ENCODE data around the gene NEURL3. TPM values are rescaled to one million over a fixed set of nuclear protein-coding genes. Genes with fewer than 3 reads are reported as not detected.
A peak's percentile ranks its signal among the peaks of the same experiment; 100 is the strongest.

NEURL3 gene
- total RNA-seq, 4 donors from 2014 or later, result 0.40 TPM; not detected in 3

GRCh38 chr2:96536445-96537065 lies 31.4 kb upstream of the NEURL3 start, which contains the start of gene ARID5A:
Gene ARID5A, plus strand, starts transcription at chr2:96536752. Its CDS starts 75 bp downstream, at chr2:96536827.
- Histone ChIP-seq H3K36me3 (no peaks in the 10 kb centered on the region), H3K27me3 (no peaks in the 10 kb centered on the region), H3K27ac (peak within 1 kb of the TSS; percentile 67 to 94 (median 93)), H3K4me1 (peaks cover 42 to 64% of the 10 kb centered on the region in 2 donors), H3K9me3 (no peaks in the 10 kb centered on the region), H3K4me3 (replicated peaks in 1 of 3) (peak within 1 kb of the TSS; percentile 68 to 91 (median 71))
- intact Hi-C loops (cut with DNase I), result loop anchor here (10.0 kb wide), 1 partner anchor 98 kb away; the partner anchor contains the start of gene KANSL3
- peak; percentile 95 to 96 for DNase-seq
- TF ChIP-seq POLR2A (IDR thresholded peaks at IDR 0.05), result peak; percentile 77 to 92
- peak in 5 of 6 experiments; percentile 29 to 62 (median 51) for TF ChIP-seq CTCF (IDR thresholded peaks at IDR 0.05)
- 0 to 12% methylated on average over 5 to 6 of the region's 69 CpGs for WGBS, 2 donors

DNA sequence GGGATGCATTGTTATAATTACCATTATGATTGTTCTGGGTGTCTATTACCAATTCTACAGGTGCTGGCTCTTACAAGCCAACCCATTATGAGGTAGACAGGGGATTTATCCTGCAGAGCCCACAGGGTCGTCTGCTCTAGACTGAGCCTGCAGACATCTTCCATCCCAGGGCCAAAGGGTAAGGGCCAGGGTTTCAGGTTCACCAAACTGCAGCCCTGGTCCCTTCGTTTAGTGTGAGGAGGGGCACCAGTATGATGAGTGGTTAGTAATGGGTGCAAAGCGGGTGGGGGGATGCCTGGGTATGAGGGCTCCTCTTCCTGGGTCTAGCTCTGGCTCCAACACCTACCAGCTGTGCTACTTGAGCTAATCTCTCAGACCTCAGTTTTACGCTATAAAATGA lies 30.2 kb upstream of the NEURL3 start:
- no peak for DNase-seq

DNA sequence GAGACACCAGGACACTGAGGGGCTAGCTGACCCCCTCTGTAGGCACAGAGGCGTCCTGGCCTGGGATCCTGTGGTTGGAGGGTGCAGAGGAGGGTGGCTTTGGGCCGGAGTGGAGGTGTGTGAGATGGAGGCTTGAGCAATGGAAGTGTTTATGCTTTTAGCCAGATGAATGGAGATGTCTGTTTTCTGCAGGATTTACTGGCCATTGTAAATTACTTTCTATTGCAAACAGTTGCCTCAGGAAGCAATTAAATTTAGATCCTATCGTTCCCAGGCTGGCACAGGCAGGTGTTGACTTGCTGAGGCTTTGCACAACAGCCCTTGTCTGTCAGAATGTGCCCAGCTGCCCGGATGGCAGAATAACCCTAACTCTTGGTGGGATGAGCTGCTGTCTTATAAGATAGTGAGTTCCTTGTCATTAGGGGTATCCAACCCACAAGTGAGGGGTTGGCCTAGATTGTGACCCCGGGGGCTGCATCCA lies 29.6 kb upstream of the NEURL3 start:
- H3K27ac ChIP-seq, result peak overlapping the region in 2 of 3 donors; percentile 83 to 87
- no peaks in the 10 kb centered on the region for H3K9me3 ChIP-seq
- no peaks in the 10 kb centered on the region for H3K27me3 ChIP-seq
- peaks cover 43 to 66% of the 10 kb centered on the region in 2 donors for H3K4me1 ChIP-seq
- WGBS, 2 donors, result 79 to 87% methylated on average over 4 of the region's 5 CpGs
- no peaks in the 10 kb centered on the region for H3K36me3 ChIP-seq
- H3K4me3 ChIP-seq (replicated peaks in 1 of 3), result no peak overlapping the region
- DNase-seq, result no peak
- intact Hi-C loops (cut with DNase I), result loop anchor here (10.0 kb wide), 1 partner anchor 100 kb away; the partner anchor contains the start of gene KANSL3
- no peak for TF ChIP-seq POLR2A (IDR thresholded peaks at IDR 0.05)
- no peak for TF ChIP-seq CTCF (IDR thresholded peaks at IDR 0.05)

More for the DNA sequence above, 30.2 kb upstream of the NEURL3 start:
- peaks cover 43 to 68% of the 10 kb centered on the region in 2 donors for H3K4me1 ChIP-seq
- H3K4me3 ChIP-seq (replicated peaks in 1 of 3), result no peak overlapping the region
- intact Hi-C loops (cut with DNase I), result loop anchor here (10.0 kb wide), 1 partner anchor 99 kb away; the partner anchor contains the start of gene KANSL3
- no peaks in the 10 kb centered on the region for H3K9me3 ChIP-seq
- no peaks in the 10 kb centered on the region for H3K27me3 ChIP-seq
- no peak for TF ChIP-seq POLR2A (IDR thresholded peaks at IDR 0.05)
- no peak for TF ChIP-seq CTCF (IDR thresholded peaks at IDR 0.05)
- no peaks in the 10 kb centered on the region for H3K36me3 ChIP-seq
- 92 to 96% methylated on average over 4 of the region's 4 CpGs for WGBS, 2 donors
- H3K27ac ChIP-seq, result no peak overlapping the region

DNA sequence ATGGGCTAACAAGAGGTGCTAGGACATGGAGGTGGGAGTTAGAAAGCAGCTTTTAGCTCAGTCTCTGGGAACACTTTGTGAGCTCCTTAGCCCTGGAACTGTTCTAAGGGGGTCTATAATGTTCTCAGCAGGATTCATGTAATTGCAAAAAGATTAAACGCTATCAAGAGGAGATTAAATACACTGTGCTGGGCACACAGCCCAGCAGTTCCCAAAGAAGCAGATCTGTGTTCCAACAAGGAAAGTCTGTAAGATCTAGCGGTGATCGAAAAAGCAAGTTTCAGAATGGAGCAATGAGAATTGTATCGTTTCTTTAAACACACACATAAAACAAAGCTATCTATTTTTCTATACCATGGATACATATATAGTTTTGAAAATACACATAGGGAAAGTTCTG lies 29.0 kb upstream of the NEURL3 start:
- H3K9me3 ChIP-seq, result no peaks in the 10 kb centered on the region
- 54 to 65% methylated on average over 4 of the region's 4 CpGs for WGBS, 2 donors
- TF ChIP-seq POLR2A (IDR thresholded peaks at IDR 0.05), result no peak
- TF ChIP-seq CTCF (IDR thresholded peaks at IDR 0.05), result no peak
- peaks cover 43 to 65% of the 10 kb centered on the region in 2 donors for H3K4me1 ChIP-seq
- H3K27me3 ChIP-seq, result no peaks in the 10 kb centered on the region
- peak overlapping the region; percentile 2 to 87 (median 83) for H3K27ac ChIP-seq
- H3K36me3 ChIP-seq, result no peaks in the 10 kb centered on the region
- no peak overlapping the region for H3K4me3 ChIP-seq (replicated peaks in 1 of 3)
- intact Hi-C loops (cut with DNase I), result loop anchor here (10.0 kb wide), 1 partner anchor 101 kb away; the partner anchor contains the start of gene KANSL3
- DNase-seq, result no peak
